ENCODE results near the gene STK4.

DNA sequence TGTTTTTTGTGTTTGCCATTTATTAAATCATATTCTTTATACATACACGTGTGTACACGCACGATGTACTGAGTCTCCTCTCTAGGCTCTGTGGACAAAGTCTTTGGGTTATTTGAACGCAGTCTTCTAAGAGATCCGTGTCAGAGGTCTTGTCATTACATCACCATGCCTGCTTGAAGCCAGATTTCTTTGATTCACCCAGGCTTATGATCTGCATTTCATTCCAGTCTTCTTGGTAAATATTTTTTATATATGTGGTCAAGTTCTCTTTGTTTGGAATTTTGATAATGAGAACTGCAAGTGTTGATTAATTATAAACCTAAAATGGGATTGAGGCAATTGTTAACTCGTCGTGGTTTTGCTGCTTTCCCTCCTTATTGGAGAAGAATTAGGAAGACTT is 100.1 kb downstream of the STK4 start:
- no peak for TF ChIP-seq CTCF (IDR thresholded peaks at IDR 0.05)
- no peak for TF ChIP-seq CREB1 (CRISPR knock-in tag; IDR thresholded peaks at IDR 0.05)
- no peak for TF ChIP-seq ZNF532 (CRISPR knock-in tag; IDR thresholded peaks at IDR 0.05; ENCODE audit: borderline replicate concordance)
- TF ChIP-seq NR2C2 (CRISPR knock-in tag; IDR thresholded peaks at IDR 0.05), result no peak
- TF ChIP-seq, protein P1, sequence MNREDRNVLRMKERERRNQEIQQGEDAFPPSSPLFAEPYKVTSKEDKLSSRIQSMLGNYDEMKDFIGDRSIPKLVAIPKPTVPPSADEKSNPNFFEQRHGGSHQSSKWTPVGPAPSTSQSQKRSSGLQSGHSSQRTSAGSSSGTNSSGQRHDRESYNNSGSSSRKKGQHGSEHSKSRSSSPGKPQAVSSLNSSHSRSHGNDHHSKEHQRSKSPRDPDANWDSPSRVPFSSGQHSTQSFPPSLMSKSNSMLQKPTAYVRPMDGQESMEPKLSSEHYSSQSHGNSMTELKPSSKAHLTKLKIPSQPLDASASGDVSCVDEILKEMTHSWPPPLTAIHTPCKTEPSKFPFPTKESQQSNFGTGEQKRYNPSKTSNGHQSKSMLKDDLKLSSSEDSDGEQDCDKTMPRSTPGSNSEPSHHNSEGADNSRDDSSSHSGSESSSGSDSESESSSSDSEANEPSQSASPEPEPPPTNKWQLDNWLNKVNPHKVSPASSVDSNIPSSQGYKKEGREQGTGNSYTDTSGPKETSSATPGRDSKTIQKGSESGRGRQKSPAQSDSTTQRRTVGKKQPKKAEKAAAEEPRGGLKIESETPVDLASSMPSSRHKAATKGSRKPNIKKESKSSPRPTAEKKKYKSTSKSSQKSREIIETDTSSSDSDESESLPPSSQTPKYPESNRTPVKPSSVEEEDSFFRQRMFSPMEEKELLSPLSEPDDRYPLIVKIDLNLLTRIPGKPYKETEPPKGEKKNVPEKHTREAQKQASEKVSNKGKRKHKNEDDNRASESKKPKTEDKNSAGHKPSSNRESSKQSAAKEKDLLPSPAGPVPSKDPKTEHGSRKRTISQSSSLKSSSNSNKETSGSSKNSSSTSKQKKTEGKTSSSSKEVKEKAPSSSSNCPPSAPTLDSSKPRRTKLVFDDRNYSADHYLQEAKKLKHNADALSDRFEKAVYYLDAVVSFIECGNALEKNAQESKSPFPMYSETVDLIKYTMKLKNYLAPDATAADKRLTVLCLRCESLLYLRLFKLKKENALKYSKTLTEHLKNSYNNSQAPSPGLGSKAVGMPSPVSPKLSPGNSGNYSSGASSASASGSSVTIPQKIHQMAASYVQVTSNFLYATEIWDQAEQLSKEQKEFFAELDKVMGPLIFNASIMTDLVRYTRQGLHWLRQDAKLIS (CRISPR knock-in tag; IDR thresholded peaks at IDR 0.05; ENCODE audit: borderline replicate concordance), result no peak
- no peak for TF ChIP-seq SP1 (CRISPR knock-in tag; conservative IDR thresholded peaks at IDR 0.05)
- TF ChIP-seq SMAD4 (CRISPR knock-in tag; IDR thresholded peaks at IDR 0.05), result no peak
- TF ChIP-seq ZNF121 (CRISPR knock-in tag; IDR thresholded peaks at IDR 0.05), result no peak
- TF ChIP-seq, protein P2, sequence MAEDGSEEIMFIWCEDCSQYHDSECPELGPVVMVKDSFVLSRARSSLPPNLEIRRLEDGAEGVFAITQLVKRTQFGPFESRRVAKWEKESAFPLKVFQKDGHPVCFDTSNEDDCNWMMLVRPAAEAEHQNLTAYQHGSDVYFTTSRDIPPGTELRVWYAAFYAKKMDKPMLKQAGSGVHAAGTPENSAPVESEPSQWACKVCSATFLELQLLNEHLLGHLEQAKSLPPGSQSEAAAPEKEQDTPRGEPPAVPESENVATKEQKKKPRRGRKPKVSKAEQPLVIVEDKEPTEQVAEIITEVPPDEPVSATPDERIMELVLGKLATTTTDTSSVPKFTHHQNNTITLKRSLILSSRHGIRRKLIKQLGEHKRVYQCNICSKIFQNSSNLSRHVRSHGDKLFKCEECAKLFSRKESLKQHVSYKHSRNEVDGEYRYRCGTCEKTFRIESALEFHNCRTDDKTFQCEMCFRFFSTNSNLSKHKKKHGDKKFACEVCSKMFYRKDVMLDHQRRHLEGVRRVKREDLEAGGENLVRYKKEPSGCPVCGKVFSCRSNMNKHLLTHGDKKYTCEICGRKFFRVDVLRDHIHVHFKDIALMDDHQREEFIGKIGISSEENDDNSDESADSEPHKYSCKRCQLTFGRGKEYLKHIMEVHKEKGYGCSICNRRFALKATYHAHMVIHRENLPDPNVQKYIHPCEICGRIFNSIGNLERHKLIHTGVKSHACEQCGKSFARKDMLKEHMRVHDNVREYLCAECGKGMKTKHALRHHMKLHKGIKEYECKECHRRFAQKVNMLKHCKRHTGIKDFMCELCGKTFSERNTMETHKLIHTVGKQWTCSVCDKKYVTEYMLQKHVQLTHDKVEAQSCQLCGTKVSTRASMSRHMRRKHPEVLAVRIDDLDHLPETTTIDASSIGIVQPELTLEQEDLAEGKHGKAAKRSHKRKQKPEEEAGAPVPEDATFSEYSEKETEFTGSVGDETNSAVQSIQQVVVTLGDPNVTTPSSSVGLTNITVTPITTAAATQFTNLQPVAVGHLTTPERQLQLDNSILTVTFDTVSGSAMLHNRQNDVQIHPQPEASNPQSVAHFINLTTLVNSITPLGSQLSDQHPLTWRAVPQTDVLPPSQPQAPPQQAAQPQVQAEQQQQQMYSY (CRISPR knock-in tag; IDR thresholded peaks at IDR 0.05), result no peak
- no peak for TF ChIP-seq ZNF281 (CRISPR knock-in tag; IDR thresholded peaks at IDR 0.05)
